SK-N-SH (cell line): Measurements from ENCODE around the gene SLAIN2.

Source experiments
- FOXM1 ChIP-seq: IDR thresholded peaks from 2 replicates; pipeline ENCODE4 v1.4.0; 2012; ENCODE audit warnings: low read depth, mild to moderate bottlenecking
- POLR2AphosphoS5 ChIP-seq: IDR thresholded peaks from 2 replicates; pipeline ENCODE4 v1.6.1; 2012; ENCODE audit warnings: low read depth, low read length
- RAD21 ChIP-seq: IDR thresholded peaks from 2 replicates; pipeline ENCODE4 v1.6.1; 2012; ENCODE audit warnings: mild to moderate bottlenecking, low read length
- TAF1 ChIP-seq: IDR thresholded peaks from 2 replicates; pipeline ENCODE4 v1.6.1; 2012; ENCODE audit warnings: low read depth, mild to moderate bottlenecking, low read length, moderate library complexity, borderline replicate concordance
- YY1 ChIP-seq: IDR thresholded peaks from 2 replicates; pipeline ENCODE4 v1.4.0; 2012; ENCODE audit warnings: low read depth, mild to moderate bottlenecking
- TF ChIP-seq, protein P1 (sequence below): fragments of 150-350 bp; IDR thresholded peaks from 2 replicates; pipeline ENCODE4 v1.6.1; 2017; ENCODE audit warnings: antibody characterized with exemption, low read length, low read depth, borderline replicate concordance
- TF ChIP-seq, protein P2 (sequence below): fragments of 200-600 bp; sonication (generic); IDR thresholded peaks from 2 replicates; pipeline ENCODE4 v1.6.1; 2017; ENCODE audit warnings: antibody characterized with exemption, mild to moderate bottlenecking, moderate library complexity
- TF ChIP-seq, protein P3 (sequence below): IDR thresholded peaks from 2 replicates; pipeline ENCODE4 v1.6.1; 2012; ENCODE audit warnings: mild to moderate bottlenecking, low read depth, low read length, moderate library complexity

DNA sequence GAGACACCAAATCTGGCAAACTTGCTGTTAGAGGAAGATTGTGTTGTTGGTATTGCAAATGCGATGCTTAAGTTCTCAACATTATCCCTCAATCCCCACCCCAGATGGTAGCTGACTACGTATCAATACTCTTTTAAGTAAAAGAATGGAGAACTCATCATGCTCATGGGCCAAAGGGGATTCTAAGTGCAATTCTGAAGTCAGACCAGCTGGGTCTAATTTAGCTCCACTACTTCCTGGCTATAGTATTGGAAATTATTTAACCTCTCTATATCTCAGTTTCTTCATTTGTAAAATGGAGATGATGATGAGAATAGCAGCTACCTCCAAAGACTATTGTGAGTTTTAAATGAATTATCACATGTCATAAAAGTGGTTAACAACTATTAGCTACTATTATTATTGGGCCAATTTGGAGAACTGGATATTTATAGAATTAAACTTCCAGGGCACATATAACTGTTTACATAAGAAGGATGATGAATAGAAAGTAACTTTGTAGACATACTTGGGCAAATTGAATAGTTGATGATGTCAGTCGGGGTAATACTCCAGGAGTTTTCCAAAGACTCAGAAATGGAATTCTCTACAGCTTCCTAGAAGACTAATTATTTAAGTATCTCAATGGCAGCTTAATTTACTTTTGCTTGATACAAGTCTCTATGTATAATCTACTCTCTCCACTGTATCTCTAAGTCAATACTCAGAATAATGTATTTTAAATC, 5.0 kb upstream of the SLAIN2 start:
- TF ChIP-seq, protein P1, sequence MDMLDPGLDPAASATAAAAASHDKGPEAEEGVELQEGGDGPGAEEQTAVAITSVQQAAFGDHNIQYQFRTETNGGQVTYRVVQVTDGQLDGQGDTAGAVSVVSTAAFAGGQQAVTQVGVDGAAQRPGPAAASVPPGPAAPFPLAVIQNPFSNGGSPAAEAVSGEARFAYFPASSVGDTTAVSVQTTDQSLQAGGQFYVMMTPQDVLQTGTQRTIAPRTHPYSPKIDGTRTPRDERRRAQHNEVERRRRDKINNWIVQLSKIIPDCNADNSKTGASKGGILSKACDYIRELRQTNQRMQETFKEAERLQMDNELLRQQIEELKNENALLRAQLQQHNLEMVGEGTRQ, result no peak
- TF ChIP-seq, protein P2, sequence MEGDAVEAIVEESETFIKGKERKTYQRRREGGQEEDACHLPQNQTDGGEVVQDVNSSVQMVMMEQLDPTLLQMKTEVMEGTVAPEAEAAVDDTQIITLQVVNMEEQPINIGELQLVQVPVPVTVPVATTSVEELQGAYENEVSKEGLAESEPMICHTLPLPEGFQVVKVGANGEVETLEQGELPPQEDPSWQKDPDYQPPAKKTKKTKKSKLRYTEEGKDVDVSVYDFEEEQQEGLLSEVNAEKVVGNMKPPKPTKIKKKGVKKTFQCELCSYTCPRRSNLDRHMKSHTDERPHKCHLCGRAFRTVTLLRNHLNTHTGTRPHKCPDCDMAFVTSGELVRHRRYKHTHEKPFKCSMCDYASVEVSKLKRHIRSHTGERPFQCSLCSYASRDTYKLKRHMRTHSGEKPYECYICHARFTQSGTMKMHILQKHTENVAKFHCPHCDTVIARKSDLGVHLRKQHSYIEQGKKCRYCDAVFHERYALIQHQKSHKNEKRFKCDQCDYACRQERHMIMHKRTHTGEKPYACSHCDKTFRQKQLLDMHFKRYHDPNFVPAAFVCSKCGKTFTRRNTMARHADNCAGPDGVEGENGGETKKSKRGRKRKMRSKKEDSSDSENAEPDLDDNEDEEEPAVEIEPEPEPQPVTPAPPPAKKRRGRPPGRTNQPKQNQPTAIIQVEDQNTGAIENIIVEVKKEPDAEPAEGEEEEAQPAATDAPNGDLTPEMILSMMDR, result no peak
- TF ChIP-seq POLR2AphosphoS5, result no peak
- TF ChIP-seq YY1, result no peak
- no peak for TF ChIP-seq TAF1
- TF ChIP-seq RAD21, result no peak
- TF ChIP-seq FOXM1, result no peak
- TF ChIP-seq, protein P3, sequence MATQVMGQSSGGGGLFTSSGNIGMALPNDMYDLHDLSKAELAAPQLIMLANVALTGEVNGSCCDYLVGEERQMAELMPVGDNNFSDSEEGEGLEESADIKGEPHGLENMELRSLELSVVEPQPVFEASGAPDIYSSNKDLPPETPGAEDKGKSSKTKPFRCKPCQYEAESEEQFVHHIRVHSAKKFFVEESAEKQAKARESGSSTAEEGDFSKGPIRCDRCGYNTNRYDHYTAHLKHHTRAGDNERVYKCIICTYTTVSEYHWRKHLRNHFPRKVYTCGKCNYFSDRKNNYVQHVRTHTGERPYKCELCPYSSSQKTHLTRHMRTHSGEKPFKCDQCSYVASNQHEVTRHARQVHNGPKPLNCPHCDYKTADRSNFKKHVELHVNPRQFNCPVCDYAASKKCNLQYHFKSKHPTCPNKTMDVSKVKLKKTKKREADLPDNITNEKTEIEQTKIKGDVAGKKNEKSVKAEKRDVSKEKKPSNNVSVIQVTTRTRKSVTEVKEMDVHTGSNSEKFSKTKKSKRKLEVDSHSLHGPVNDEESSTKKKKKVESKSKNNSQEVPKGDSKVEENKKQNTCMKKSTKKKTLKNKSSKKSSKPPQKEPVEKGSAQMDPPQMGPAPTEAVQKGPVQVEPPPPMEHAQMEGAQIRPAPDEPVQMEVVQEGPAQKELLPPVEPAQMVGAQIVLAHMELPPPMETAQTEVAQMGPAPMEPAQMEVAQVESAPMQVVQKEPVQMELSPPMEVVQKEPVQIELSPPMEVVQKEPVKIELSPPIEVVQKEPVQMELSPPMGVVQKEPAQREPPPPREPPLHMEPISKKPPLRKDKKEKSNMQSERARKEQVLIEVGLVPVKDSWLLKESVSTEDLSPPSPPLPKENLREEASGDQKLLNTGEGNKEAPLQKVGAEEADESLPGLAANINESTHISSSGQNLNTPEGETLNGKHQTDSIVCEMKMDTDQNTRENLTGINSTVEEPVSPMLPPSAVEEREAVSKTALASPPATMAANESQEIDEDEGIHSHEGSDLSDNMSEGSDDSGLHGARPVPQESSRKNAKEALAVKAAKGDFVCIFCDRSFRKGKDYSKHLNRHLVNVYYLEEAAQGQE, result no peak
